ENCODE data around the gene TPCN2.
"Not testable (repeated sequence)": the region's sequence is repeated elsewhere in the genome, so short reads cannot be mapped to it uniquely, and the experiment has no call there.

The TPCN2 gene

GRCh38 chr11:69132301-69132670 is 83.6 kb downstream of the TPCN2 start:
- no peak overlapping the region for H3K27ac ChIP-seq (ENCODE audit: low read depth, low read length)
- no peaks in the 10 kb centered on the region for H3K4me1 ChIP-seq (ENCODE audit: control insufficient read depth, insufficient read depth, low read length)
- no peaks in the 10 kb centered on the region for H3K27me3 ChIP-seq (ENCODE audit: control insufficient read depth, insufficient read depth, low read length)
- no peak overlapping the region for H3K9ac ChIP-seq (ENCODE audit: low read length)
- H3K36me3 ChIP-seq (ENCODE audit: control insufficient read depth, insufficient read depth, low read length), result no peaks in the 10 kb centered on the region
- no peak overlapping the region for H3K4me3 ChIP-seq (ENCODE audit: low read length)

GRCh38 chr11:69133251-69133650 is 84.5 kb downstream of the TPCN2 start:
- H3K9ac ChIP-seq (ENCODE audit: low read length), result no peak overlapping the region

GRCh38 chr11:69134182-69134581 is 85.5 kb downstream of the TPCN2 start:
- H3K4me1 ChIP-seq (ENCODE audit: control insufficient read depth, insufficient read depth, low read length); H3K9ac ChIP-seq (ENCODE audit: low read length); H3K36me3 ChIP-seq (ENCODE audit: control insufficient read depth, insufficient read depth, low read length); H3K27ac ChIP-seq (ENCODE audit: low read depth, low read length); H3K4me3 ChIP-seq (ENCODE audit: low read length); H3K27me3 ChIP-seq (ENCODE audit: control insufficient read depth, insufficient read depth, low read length): not testable (repeated sequence)

More at GRCh38 chr11:69133251-69133650, 84.5 kb downstream of the TPCN2 start:
- Histone ChIP-seq H3K27ac (ENCODE audit: low read depth, low read length) (no peak overlapping the region), H3K27me3 (ENCODE audit: control insufficient read depth, insufficient read depth, low read length) (no peaks in the 10 kb centered on the region), H3K4me1 (ENCODE audit: control insufficient read depth, insufficient read depth, low read length) (no peaks in the 10 kb centered on the region), H3K36me3 (ENCODE audit: control insufficient read depth, insufficient read depth, low read length) (no peaks in the 10 kb centered on the region), H3K4me3 (ENCODE audit: low read length) (no peak overlapping the region)

GRCh38 chr11:69134957-69135356 is 86.2 kb downstream of the TPCN2 start:
- no peaks in the 10 kb centered on the region for H3K4me1 ChIP-seq (ENCODE audit: control insufficient read depth, insufficient read depth, low read length)
- H3K36me3 ChIP-seq (ENCODE audit: control insufficient read depth, insufficient read depth, low read length), result no peaks in the 10 kb centered on the region
- H3K27me3 ChIP-seq (ENCODE audit: control insufficient read depth, insufficient read depth, low read length), result no peaks in the 10 kb centered on the region
- no peak overlapping the region for H3K9ac ChIP-seq (ENCODE audit: low read length)
- H3K27ac ChIP-seq (ENCODE audit: low read depth, low read length), result no peak overlapping the region
- no peak overlapping the region for H3K4me3 ChIP-seq (ENCODE audit: low read length)

- Histone ChIP-seq H3K36me3 (ENCODE audit: control insufficient read depth, insufficient read depth, low read length) (no peaks in the 10 kb centered on the region), H3K27ac (ENCODE audit: low read depth, low read length) (no peak overlapping the region), H3K9ac (ENCODE audit: low read length) (no peak overlapping the region), H3K27me3 (ENCODE audit: control insufficient read depth, insufficient read depth, low read length) (no peaks in the 10 kb centered on the region), H3K4me3 (ENCODE audit: low read length) (no peak overlapping the region), H3K4me1 (ENCODE audit: control insufficient read depth, insufficient read depth, low read length) (no peaks in the 10 kb centered on the region)
Observed at GRCh38 chr11:69135420-69136363, 87.0 kb downstream of the TPCN2 start.

GRCh38 chr11:69136471-69136870 is 87.7 kb downstream of the TPCN2 start:
- no peaks in the 10 kb centered on the region for H3K36me3 ChIP-seq (ENCODE audit: control insufficient read depth, insufficient read depth, low read length)
- no peak overlapping the region for H3K27ac ChIP-seq (ENCODE audit: low read depth, low read length)
- no peak overlapping the region for H3K4me3 ChIP-seq (ENCODE audit: low read length)
- H3K27me3 ChIP-seq (ENCODE audit: control insufficient read depth, insufficient read depth, low read length), result no peaks in the 10 kb centered on the region
- H3K9ac ChIP-seq (ENCODE audit: low read length), result no peak overlapping the region
- no peaks in the 10 kb centered on the region for H3K4me1 ChIP-seq (ENCODE audit: control insufficient read depth, insufficient read depth, low read length)

- Histone ChIP-seq H3K36me3 (ENCODE audit: control insufficient read depth, insufficient read depth, low read length) (peaks cover 2% of the 10 kb centered on the region), H3K27ac (ENCODE audit: low read depth, low read length) (no peak overlapping the region), H3K4me1 (ENCODE audit: control insufficient read depth, insufficient read depth, low read length) (no peaks in the 10 kb centered on the region), H3K9ac (ENCODE audit: low read length) (no peak overlapping the region), H3K27me3 (ENCODE audit: control insufficient read depth, insufficient read depth, low read length) (no peaks in the 10 kb centered on the region), H3K4me3 (ENCODE audit: low read length) (no peak overlapping the region)
Observed at GRCh38 chr11:69137151-69137844, 88.6 kb downstream of the TPCN2 start.

GRCh38 chr11:69138265-69138664 is 89.5 kb downstream of the TPCN2 start:
- Histone ChIP-seq H3K36me3 (ENCODE audit: control insufficient read depth, insufficient read depth, low read length) (peaks cover 2% of the 10 kb centered on the region), H3K9ac (ENCODE audit: low read length) (no peak overlapping the region), H3K4me1 (ENCODE audit: control insufficient read depth, insufficient read depth, low read length) (no peaks in the 10 kb centered on the region), H3K27ac (ENCODE audit: low read depth, low read length) (no peak overlapping the region), H3K4me3 (ENCODE audit: low read length) (no peak overlapping the region), H3K27me3 (ENCODE audit: control insufficient read depth, insufficient read depth, low read length) (no peaks in the 10 kb centered on the region)

- not testable (repeated sequence) for H3K27ac ChIP-seq (ENCODE audit: low read depth, low read length); H3K36me3 ChIP-seq (ENCODE audit: control insufficient read depth, insufficient read depth, low read length); H3K27me3 ChIP-seq (ENCODE audit: control insufficient read depth, insufficient read depth, low read length); H3K4me1 ChIP-seq (ENCODE audit: control insufficient read depth, insufficient read depth, low read length); H3K4me3 ChIP-seq (ENCODE audit: low read length); H3K9ac ChIP-seq (ENCODE audit: low read length)
Observed at GRCh38 chr11:69140161-69140560, 91.4 kb downstream of the TPCN2 start.

GRCh38 chr11:69140635-69141034 is 91.9 kb downstream of the TPCN2 start:
- Histone ChIP-seq H3K4me3 (ENCODE audit: low read length) (no peak overlapping the region), H3K4me1 (ENCODE audit: control insufficient read depth, insufficient read depth, low read length) (no peaks in the 10 kb centered on the region), H3K27ac (ENCODE audit: low read depth, low read length) (no peak overlapping the region), H3K9ac (ENCODE audit: low read length) (no peak overlapping the region), H3K36me3 (ENCODE audit: control insufficient read depth, insufficient read depth, low read length) (peaks cover 2% of the 10 kb centered on the region), H3K27me3 (ENCODE audit: control insufficient read depth, insufficient read depth, low read length) (no peaks in the 10 kb centered on the region)

GRCh38 chr11:69141742-69142141 is 93.0 kb downstream of the TPCN2 start:
- Histone ChIP-seq H3K27me3 (ENCODE audit: control insufficient read depth, insufficient read depth, low read length) (no peaks in the 10 kb centered on the region), H3K4me3 (ENCODE audit: low read length) (no peak overlapping the region), H3K9ac (ENCODE audit: low read length) (no peak overlapping the region), H3K36me3 (ENCODE audit: control insufficient read depth, insufficient read depth, low read length) (peaks cover 2% of the 10 kb centered on the region), H3K4me1 (ENCODE audit: control insufficient read depth, insufficient read depth, low read length) (no peaks in the 10 kb centered on the region), H3K27ac (ENCODE audit: low read depth, low read length) (no peak overlapping the region)

GRCh38 chr11:69142895-69143294 is 94.2 kb downstream of the TPCN2 start:
- Histone ChIP-seq H3K27ac (ENCODE audit: low read depth, low read length) (no peak overlapping the region), H3K9ac (ENCODE audit: low read length) (no peak overlapping the region), H3K4me3 (ENCODE audit: low read length) (no peak overlapping the region), H3K4me1 (ENCODE audit: control insufficient read depth, insufficient read depth, low read length) (no peaks in the 10 kb centered on the region), H3K27me3 (ENCODE audit: control insufficient read depth, insufficient read depth, low read length) (no peaks in the 10 kb centered on the region), H3K36me3 (ENCODE audit: control insufficient read depth, insufficient read depth, low read length) (peaks cover 2% of the 10 kb centered on the region)

All from rectal smooth muscle tissue (tissue), 1 donor.